HepG2 (cell line): ENCODE measurements around the gene CHDH. TPM values are rescaled to one million over a fixed set of nuclear protein-coding genes. Genes with fewer than 3 reads are reported as not detected.

Source experiments
- ATF7 ChIP-seq, 2 experiments: fragments of 450-650 bp in 1 of 2; sonication (generic) in 1 of 2; formaldehyde crosslinking in 1 of 2; IDR thresholded peaks; 2 replicates each; pipeline versions ENCODE4 v1.4.0 to v1.6.1; 2016 to 2020; ENCODE audit warnings: antibody characterized with exemption in 1 of 2, mild to moderate bottlenecking in 1 of 2, missing genetic modification reagents in 1 of 2
- BCL6 ChIP-seq: IDR thresholded peaks from 2 replicates; pipeline ENCODE4 v1.6.1; 2016; ENCODE audit warnings: missing genetic modification reagents, missing compliant biosample characterization
- ELF1 ChIP-seq: sonication (generic); formaldehyde crosslinking; IDR thresholded peaks from 2 replicates; pipeline ENCODE4 v1.4.0; 2020; ENCODE audit warnings: missing genetic modification reagents
- GFI1 ChIP-seq: sonication (generic); formaldehyde crosslinking; IDR thresholded peaks from 2 replicates; pipeline ENCODE4 v1.5.0; 2020; ENCODE audit warnings: missing genetic modification reagents, mild to moderate bottlenecking, borderline replicate concordance
- HNRNPLL ChIP-seq: fragments of 200-400 bp; formaldehyde crosslinking; IDR thresholded peaks from 2 replicates; pipeline ENCODE4 v1.6.1; 2017; ENCODE audit warnings: mild to moderate bottlenecking, low read depth, low read length; ENCODE audit not compliant: poor library complexity, severe bottlenecking
- IKZF4 ChIP-seq: sonication (generic); formaldehyde crosslinking; IDR thresholded peaks from 2 replicates; pipeline ENCODE4 v1.5.1; 2020; ENCODE audit warnings: borderline replicate concordance, mild to moderate bottlenecking, low read depth, missing genetic modification reagents; ENCODE audit errors: not compliant biosample characterization
- NONO ChIP-seq, 2 experiments: fragments of 450-650 bp in 1 of 2; sonication (generic) in 1 of 2; formaldehyde crosslinking in 1 of 2; IDR thresholded peaks in 1 of 2; conservative IDR thresholded peaks in 1 of 2; 2 replicates each; pipeline versions ENCODE4 v1.6.1 to v1.8.0; 2017 to 2022; ENCODE audit warnings: mild to moderate bottlenecking in 1 of 2, missing genetic modification reagents in 1 of 2, moderate library complexity in 1 of 2
- PAF1 ChIP-seq: IDR thresholded peaks from 2 replicates; pipeline ENCODE4 v1.6.1; 2016; ENCODE audit warnings: missing genetic modification reagents, missing compliant biosample characterization
- SATB2 ChIP-seq: sonication (generic); formaldehyde crosslinking; IDR thresholded peaks from 2 replicates; pipeline ENCODE4 v1.5.0; 2020; ENCODE audit warnings: missing genetic modification reagents
- SIX4 ChIP-seq: sonication (generic); formaldehyde crosslinking; IDR thresholded peaks from 2 replicates; pipeline ENCODE4 v1.4.0; 2020; ENCODE audit warnings: missing genetic modification reagents
- ZNF253 ChIP-seq: sonication (generic); formaldehyde crosslinking; IDR thresholded peaks from 2 replicates; pipeline ENCODE4 v1.8.0; 2022; ENCODE audit warnings: mild to moderate bottlenecking, missing genetic modification reagents, borderline replicate concordance
- ZNF296 ChIP-seq: sonication (generic); formaldehyde crosslinking; conservative IDR thresholded peaks from 2 replicates; pipeline ENCODE4 v1.5.0; 2020; ENCODE audit warnings: mild to moderate bottlenecking, missing genetic modification reagents
- ZNF460 ChIP-seq: sonication (generic); formaldehyde crosslinking; IDR thresholded peaks from 2 replicates; pipeline ENCODE4 v1.5.1; 2020; ENCODE audit warnings: missing genetic modification reagents, mild to moderate bottlenecking, borderline replicate concordance
- ZNF546 ChIP-seq: sonication (generic); formaldehyde crosslinking; conservative IDR thresholded peaks from 2 replicates; pipeline ENCODE4 v1.8.1; 2023; ENCODE audit warnings: mild to moderate bottlenecking, missing genetic modification reagents
- ZNF776 ChIP-seq: sonication (generic); formaldehyde crosslinking; IDR thresholded peaks from 2 replicates; pipeline ENCODE4 v1.4.0; 2020; ENCODE audit warnings: mild to moderate bottlenecking, missing genetic modification reagents
- ZNF879 ChIP-seq: sonication (generic); formaldehyde crosslinking; IDR thresholded peaks from 2 replicates; pipeline ENCODE4 v1.8.1; 2023; ENCODE audit warnings: missing genetic modification reagents
- polyA plus RNA-seq, 8 experiments: library from polyadenylated mRNA; depleted of rRNA in 3 of 8; stranded (reverse) in 7 of 8; unstranded in 1 of 8; fragments of >200 nt; fragmentation: Illumina TruSeq in 4 of 8; extraction: Trizol in 4 of 8; gene quantifications; 2 replicates each; pipeline versions ENCODE4 v1.2.1 to v1.2.3, GENCODE V29; 2011 to 2016; ENCODE audit warnings: low read depth in 4 of 8, missing spikeins in 1 of 8, mixed read lengths in 1 of 8; ENCODE audit not compliant: insufficient read depth in 1 of 8
- total RNA-seq, 5 experiments: library from RNA; depleted of rRNA; stranded (reverse); fragments of >200 nt; fragmentation: Illumina TruSeq; extraction: Trizol; gene quantifications; 2 replicates each; pipeline ENCODE4 v1.2.3, GENCODE V29; 2016; ENCODE audit warnings: low read depth in 1 of 5
- TF ChIP-seq, protein P1 (sequence below): sonication (generic); formaldehyde crosslinking; IDR thresholded peaks from 2 replicates; pipeline ENCODE4 v1.4.0; 2020; ENCODE audit warnings: missing genetic modification reagents
- TF ChIP-seq, protein P2 (sequence below): sonication (generic); formaldehyde crosslinking; IDR thresholded peaks from 2 replicates; pipeline ENCODE4 v1.9.0; 2021; ENCODE audit warnings: missing genetic modification reagents, borderline replicate concordance
- TF ChIP-seq, protein P3 (sequence below), 2 experiments: IDR thresholded peaks; 2 replicates each; pipeline ENCODE4 v1.6.1; 2011 to 2012; ENCODE audit warnings: low read length in 2 of 2, borderline replicate concordance in 1 of 2, low read depth in 1 of 2, mild to moderate bottlenecking in 1 of 2, moderate library complexity in 1 of 2

CHDH gene
- total and polyA plus RNA-seq, 2 of the 13 experiments (the other 11 are each of a cell fraction or from before 2014, with no cell fraction given): 28.1 to 48.9 TPM

DNA sequence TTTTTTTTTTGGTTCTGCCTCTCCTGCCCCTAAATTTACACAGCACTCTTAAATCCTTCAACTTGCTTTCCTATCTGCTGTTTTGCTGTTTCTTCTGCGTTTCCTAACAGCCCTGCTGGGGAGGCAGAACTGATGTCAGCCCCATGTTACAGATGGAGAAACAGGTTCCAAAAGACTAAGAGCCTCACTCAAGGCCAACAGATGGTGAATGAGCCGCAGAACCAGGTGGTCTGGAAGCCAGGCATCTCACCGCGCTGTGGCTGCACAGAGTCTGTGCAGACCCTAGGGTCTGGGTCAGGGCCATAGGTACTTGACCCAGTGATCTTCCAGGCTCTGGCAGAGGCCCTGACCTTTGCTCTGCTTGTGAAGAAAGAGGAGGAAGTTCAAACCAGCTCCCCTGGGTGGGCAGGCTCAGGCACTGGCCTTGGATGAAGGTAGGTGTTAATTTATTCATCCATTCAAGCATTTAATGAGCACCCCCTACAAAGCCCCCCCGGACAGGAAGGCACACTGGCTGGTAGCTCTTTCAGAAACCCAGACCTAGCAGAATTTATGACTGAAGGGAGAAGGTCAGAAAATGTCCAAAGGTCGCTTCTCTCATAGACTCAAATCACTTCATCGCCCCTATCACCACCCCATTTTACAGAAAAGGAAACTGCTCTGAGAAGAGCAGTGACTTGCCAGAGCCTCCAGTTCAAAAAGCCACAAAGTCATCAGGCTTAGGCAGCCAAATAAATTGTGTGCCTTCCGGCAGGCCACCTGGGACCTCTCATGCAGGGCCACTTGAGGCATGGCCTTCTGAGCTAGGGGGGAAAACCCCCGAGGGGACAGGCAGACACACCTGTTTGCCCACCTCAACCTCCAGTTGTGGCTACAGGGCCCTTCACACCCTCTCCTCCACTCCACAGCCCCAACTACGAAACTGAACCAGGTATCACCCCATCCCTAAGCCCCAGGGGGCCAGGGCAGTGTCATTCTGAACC, 2.7 kb downstream of the CHDH start (continued):
- TF ChIP-seq ATF7 (IDR thresholded peaks at IDR 0.05) (no peak), ATF7 (CRISPR knock-in tag; IDR thresholded peaks at IDR 0.05) (no peak), SATB2 (CRISPR knock-in tag) (no peak), ZNF296 (CRISPR knock-in tag) (no peak), ZNF546 (CRISPR knock-in tag) (no peak), ELF1 (CRISPR knock-in tag) (peak; percentile 27; the same call in 1 of the 2 replicates), ZNF253 (CRISPR knock-in tag) (no peak), GFI1 (CRISPR knock-in tag) (peak; percentile 22; the same call in 1 of the 2 replicates), NONO (IDR thresholded peaks at IDR 0.05) (no peak), NONO (CRISPR knock-in tag; conservative IDR thresholded peaks at IDR 0.05) (peak; percentile 30), PAF1 (CRISPR knock-in tag) (no peak; the same call in 1 of the 2 replicates), ZNF879 (CRISPR knock-in tag) (no peak), IKZF4 (CRISPR knock-in tag) (no peak), ZNF776 (CRISPR knock-in tag) (no peak), BCL6 (CRISPR knock-in tag) (peak; percentile 57), HNRNPLL (no peak), ZNF460 (peak; percentile 23; the same call in 1 of the 2 replicates), SIX4 (CRISPR knock-in tag) (no peak; the same call in 1 of the 2 replicates)
- TF ChIP-seq, protein P1, sequence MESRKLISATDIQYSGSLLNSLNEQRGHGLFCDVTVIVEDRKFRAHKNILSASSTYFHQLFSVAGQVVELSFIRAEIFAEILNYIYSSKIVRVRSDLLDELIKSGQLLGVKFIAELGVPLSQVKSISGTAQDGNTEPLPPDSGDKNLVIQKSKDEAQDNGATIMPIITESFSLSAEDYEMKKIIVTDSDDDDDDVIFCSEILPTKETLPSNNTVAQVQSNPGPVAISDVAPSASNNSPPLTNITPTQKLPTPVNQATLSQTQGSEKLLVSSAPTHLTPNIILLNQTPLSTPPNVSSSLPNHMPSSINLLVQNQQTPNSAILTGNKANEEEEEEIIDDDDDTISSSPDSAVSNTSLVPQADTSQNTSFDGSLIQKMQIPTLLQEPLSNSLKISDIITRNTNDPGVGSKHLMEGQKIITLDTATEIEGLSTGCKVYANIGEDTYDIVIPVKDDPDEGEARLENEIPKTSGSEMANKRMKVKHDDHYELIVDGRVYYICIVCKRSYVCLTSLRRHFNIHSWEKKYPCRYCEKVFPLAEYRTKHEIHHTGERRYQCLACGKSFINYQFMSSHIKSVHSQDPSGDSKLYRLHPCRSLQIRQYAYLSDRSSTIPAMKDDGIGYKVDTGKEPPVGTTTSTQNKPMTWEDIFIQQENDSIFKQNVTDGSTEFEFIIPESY (CRISPR knock-in tag): no peak
- TF ChIP-seq, protein P2, sequence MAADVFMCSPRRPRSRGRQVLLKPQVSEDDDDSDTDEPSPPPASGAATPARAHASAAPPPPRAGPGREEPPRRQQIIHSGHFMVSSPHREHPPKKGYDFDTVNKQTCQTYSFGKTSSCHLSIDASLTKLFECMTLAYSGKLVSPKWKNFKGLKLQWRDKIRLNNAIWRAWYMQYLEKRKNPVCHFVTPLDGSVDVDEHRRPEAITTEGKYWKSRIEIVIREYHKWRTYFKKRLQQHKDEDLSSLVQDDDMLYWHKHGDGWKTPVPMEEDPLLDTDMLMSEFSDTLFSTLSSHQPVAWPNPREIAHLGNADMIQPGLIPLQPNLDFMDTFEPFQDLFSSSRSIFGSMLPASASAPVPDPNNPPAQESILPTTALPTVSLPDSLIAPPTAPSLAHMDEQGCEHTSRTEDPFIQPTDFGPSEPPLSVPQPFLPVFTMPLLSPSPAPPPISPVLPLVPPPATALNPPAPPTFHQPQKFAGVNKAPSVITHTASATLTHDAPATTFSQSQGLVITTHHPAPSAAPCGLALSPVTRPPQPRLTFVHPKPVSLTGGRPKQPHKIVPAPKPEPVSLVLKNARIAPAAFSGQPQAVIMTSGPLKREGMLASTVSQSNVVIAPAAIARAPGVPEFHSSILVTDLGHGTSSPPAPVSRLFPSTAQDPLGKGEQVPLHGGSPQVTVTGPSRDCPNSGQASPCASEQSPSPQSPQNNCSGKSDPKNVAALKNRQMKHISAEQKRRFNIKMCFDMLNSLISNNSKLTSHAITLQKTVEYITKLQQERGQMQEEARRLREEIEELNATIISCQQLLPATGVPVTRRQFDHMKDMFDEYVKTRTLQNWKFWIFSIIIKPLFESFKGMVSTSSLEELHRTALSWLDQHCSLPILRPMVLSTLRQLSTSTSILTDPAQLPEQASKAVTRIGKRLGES: no peak
- TF ChIP-seq, protein P3, sequence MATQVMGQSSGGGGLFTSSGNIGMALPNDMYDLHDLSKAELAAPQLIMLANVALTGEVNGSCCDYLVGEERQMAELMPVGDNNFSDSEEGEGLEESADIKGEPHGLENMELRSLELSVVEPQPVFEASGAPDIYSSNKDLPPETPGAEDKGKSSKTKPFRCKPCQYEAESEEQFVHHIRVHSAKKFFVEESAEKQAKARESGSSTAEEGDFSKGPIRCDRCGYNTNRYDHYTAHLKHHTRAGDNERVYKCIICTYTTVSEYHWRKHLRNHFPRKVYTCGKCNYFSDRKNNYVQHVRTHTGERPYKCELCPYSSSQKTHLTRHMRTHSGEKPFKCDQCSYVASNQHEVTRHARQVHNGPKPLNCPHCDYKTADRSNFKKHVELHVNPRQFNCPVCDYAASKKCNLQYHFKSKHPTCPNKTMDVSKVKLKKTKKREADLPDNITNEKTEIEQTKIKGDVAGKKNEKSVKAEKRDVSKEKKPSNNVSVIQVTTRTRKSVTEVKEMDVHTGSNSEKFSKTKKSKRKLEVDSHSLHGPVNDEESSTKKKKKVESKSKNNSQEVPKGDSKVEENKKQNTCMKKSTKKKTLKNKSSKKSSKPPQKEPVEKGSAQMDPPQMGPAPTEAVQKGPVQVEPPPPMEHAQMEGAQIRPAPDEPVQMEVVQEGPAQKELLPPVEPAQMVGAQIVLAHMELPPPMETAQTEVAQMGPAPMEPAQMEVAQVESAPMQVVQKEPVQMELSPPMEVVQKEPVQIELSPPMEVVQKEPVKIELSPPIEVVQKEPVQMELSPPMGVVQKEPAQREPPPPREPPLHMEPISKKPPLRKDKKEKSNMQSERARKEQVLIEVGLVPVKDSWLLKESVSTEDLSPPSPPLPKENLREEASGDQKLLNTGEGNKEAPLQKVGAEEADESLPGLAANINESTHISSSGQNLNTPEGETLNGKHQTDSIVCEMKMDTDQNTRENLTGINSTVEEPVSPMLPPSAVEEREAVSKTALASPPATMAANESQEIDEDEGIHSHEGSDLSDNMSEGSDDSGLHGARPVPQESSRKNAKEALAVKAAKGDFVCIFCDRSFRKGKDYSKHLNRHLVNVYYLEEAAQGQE (IDR thresholded peaks at IDR 0.05; ENCODE audit: borderline replicate concordance in 1 of 2, low read depth in 1 of 2, low read length in 2 of 2): no peak
